ENCODE data around the gene CAT.
"Not testable (repeated sequence)": the region's sequence is repeated elsewhere in the genome, so short reads cannot be mapped to it uniquely, and the experiment has no call there.

Gene CAT

DNA sequence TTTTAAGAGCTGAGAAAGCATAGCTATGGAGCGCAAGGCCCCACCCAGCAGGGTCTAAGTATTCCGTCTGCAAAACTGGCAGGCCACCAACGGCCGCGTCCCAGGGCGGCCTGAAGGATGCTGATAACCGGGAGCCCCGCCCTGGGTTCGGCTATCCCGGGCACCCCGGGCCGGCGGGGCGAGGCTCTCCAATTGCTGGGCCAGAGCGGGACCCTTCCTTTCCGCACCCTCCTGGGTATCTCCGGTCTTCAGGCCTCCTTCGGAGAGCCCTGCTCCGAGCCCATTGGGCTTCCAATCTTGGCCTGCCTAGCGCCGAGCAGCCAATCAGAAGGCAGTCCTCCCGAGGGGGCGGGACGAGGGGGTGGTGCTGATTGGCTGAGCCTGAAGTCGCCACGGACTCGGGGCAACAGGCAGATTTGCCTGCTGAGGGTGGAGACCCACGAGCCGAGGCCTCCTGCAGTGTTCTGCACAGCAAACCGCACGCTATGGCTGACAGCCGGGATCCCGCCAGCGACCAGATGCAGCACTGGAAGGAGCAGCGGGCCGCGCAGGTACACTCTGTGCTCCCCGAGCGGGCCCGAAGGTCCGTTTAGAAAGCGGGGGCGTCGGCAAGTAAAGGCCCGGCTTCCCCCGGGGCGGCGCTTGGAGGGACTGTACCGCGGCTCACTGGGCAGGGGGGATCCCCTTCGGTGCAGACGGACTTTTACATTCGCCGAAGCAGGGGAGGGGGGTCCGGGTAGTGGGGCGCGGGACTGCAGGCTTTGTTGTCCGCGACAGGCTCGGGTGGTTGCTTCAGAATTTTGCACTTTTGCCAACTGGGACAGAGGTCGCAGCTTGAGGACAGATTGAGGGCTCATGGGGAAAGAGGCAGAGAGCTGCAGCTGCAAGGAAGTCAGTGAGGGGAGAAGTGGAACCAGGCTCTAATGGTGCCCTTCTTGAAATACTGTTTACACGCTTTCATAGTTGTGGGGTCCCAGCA, at the start of gene CAT:
CAT (plus strand) TSS at position 406 of the 979 bp plus-strand sequence; CDS start at position 486, 80 bp downstream.
- DNase-seq (ENCODE audit: low read depth, low spot score): peak; percentile 99

DNA sequence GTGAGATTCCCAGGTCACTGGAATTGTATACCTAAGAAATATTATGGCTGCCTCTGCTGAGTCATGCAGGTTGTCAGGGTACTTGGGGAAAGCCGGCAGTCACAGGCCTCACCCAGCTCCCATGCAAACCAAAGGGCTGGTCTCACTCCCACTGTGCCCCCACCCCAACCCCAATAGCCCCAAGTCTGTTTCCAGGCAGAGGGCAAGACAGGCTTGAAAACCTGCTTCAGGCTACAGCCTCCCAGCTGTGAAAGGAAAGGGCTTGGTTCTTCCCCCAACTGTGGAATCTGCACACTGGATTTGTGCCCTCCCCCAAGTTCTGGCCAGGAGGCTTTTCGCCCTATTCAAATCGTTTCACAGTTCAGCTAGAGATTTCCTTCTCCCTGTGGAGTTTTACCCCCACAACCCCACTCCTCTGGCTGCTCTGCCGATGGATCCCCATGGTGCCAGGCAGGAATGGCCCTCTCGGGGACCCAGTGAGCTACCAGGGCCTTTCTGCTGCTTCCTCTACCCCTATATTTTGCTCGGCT, 43.9 kb upstream of the CAT start:
- DNase-seq (ENCODE audit: low read depth, low spot score): no peak

DNA sequence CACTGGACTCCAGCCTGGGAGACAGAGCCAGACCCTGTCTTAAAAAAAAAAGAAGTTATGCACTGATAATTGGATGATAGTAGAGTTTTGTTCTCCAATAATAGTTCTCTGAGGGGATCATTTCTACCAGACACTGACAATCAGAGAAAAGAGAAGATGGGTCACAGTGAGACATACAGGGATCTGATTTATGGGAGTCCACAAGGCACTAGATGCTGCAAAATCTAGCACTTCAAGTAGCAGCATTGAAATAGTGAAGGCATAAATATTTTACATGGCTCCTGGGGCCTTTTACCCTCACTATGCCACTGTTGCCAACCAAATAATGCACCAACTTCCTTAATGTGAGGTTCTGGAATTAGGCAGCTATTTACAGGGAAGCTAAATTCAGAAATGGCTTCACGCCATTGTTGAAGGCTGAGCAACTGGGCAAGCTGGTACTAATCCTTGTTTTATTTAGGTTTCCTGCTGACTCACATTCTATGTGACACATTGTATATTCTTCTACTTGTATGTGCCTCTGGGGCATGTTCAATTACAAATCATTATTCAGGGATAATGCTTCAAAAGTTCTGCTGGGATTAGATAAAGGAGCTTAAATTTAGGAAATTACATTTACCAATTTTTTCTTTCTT, 42.7 kb upstream of the CAT start:
- DNase-seq (ENCODE audit: low read depth, low spot score): peak; percentile 20

DNA sequence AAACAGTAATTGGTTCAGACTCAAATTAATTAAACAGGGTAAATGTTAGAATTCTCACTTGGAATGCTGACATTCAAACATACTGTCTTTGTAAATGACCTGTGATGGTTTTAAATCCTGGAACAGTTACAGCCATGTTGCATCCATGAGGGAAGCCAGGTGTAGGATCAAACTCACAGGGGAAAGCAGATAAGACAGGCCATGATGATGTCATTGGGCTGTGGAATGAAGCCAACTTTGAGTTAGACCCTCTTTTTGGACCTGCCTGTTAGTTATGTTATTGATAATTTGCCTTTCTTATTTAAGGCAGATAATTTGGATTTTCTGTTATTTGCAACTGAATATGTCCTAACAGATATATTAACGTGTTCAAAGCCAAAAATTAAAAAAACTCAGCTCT, 41.6 kb upstream of the CAT start:
- DNase-seq (ENCODE audit: low read depth, low spot score): no peak

DNA sequence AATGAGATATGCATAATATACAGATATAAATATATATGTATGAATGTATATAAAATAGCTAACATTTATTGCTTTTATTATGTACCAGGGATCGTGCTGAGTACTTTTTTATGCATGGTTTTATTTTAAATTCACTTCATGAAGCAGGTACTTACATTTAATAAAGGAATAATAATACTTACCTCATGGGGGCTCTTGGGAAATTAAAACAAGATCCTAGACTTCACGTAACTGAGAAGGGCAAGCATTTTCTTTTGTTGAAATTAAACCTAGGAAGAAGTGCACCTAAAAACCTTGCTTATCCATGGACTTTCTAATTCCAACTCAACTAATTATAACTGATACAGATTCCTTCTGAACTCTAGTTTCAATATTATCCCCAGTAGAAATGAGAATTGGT, 40.9 kb upstream of the CAT start:
- no peak for DNase-seq (ENCODE audit: low read depth, low spot score)

DNA sequence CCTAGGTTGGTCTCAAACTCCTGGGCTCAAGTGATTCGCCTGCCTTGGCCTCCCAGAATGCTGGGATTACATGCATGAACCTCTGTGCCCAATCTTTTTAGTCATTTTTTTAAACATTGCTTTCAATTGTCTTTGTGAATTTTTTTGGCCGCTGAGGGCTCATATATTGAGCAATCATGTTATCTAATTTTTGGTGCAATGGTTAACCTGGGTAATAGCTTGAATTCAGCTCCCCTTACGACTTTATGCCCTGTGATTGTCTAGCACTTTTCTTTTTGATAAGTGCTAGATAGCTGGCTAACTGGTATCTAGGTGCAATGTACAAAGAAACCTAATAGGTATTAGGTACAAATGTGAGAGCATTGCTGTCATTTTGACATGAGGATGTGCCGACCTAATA, 35.3 kb upstream of the CAT start:
- no peak for DNase-seq (ENCODE audit: low read depth, low spot score)

DNA sequence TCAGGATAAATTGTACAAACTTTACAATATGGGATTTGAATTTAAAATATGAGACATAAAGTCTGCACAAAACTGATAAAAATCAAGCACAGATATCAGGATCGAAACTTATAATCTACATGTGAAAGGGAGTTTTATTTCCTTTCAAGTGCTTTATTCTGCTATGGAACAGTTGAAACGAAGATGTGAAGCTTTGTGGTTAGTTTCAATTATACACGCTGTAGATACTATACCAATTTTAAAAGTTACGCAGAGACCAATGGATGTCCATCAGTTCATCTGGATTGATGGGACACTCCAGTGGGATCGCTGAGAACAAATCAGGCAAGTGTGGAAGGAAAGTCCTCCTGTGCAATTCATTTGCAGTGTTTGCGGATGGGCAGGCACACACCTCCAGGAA, 34.5 kb upstream of the CAT start:
- DNase-seq (ENCODE audit: low read depth, low spot score): no peak

DNA sequence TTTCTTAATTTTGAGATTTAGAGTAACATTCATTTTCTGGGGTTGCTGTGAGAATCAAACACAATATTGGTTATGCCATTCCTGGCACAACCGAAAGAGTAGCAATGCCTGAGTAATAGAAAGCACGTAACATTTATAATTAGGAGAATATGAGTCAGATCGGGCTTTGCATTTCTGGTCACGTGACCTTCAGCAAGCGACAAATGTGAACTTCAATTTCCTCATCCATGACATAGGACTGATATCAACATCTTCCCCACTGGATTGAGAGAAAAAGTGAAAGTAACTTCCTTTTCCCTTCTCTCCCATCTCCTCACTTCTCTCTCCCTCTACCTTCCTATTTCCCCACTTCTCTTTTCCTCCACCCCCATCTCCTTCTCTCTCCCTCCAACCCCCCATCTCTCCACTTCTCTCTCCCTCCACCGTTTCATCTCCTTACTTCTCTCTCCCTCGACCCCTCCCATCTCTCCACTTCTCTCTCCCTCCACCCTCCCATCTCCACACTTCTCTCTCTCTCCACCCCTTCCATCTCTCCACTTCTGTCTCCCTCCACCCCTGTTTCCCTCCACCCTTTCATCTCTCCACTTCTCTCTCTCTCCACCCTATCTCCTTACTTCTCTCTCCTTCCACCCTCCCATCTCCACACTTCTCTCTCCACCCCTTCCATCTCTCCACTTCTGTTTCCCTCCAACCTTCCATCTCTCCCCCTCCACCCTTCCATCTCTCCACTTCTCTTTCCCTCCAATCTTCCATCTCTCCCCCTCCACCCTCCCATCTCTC, 33.5 kb upstream of the CAT start:
- DNase-seq (ENCODE audit: low read depth, low spot score): no peak

DNA sequence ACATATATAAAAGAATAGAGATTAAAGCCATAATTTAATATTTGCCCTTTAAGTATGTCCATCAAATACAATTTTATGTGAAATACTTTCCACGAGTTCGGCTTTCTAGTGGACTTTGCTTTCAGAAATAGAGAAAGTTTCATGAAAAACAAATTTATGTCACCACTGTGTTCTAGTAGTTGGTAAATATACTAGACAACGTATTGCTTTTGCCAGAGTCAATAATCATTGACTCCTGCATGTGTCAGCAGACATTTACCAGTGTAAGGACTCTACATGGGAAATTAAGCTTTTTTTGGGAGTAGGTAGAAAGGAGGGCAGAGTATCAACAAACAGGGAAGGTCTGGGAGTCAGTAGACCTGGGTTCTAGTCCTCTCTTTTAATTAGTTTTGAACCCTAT, 32.3 kb upstream of the CAT start:
- DNase-seq (ENCODE audit: low read depth, low spot score): no peak

DNA sequence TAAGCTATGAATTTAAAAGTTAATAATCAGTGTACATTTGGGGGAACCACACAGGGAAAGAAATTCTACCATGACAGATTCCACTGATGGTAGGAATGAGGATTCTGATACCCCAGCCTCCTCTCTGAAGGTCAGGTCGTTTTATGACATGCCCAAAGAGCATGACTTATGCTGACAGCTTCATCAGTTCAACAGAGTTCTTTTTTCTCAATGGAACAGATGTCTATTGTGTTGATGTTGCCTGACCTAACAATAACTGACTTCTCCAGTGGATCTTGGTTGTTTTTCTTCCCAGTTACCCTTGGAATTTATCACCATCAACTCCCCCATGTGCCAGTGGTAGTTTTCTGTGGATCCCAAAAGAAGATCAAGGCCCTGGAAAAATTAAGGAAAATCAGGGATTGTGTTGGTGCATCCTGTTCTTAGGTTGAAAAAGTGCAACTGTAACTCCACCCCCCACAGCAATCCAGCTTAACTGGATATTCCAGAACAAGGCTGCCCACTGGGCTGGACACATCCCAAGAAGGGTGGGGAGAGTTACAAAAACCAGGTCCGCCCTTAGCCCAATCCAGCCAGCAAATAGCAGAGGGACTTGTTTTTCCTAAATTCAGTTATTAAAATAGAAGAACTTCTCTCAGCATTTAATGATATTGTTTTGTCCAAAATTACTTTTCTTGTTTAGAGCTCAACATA, 31.5 kb upstream of the CAT start:
- no peak for DNase-seq (ENCODE audit: low read depth, low spot score)

DNA sequence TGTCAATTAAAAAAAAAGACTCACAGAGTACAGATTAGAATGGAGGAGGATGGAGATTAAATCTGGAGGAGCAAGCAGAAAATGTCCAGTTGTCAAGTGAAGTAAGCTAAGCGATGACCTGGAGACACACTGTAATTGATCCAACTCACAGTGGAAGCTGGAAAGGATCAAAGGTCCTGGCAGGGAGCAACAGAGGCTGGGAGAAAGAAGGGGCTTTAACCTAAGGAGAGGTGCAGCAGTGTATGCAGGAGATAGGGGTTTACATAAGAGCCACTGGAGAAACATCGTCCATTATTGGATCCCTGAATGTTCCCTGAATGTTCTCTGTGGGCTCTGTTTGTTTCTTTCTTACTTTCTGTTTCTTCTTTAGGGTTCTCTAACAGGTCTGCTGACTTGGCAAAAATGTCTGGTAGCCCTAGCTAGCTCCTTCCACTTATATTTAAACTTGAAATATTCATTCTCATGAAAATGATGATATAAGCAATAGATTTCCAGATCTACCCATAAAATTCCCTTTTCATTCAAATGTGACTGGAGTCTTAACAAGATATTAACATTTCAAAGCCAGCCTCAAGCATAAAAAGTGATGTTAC, 30.1 kb upstream of the CAT start:
- no peak for DNase-seq (ENCODE audit: low read depth, low spot score)

DNA sequence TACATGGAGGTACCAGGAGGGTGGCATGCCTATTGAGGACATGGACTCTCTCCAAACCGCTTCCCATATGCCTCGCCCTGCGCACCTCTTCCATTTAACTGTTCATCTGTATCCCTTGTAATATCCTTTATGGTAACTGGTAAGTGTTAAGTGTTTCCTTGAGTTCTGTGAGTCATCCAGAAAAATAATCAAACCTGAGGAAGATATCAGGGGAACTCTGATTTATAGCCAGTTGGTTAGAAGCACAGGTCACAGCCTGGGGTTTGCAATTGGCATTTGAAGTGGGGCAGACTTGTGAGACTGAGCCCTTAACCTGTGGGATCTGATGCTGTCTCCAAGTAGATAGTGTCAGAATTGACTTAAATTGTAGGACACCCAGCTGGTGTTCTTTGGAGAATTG, 27.6 kb upstream of the CAT start:
- DNase-seq (ENCODE audit: low read depth, low spot score): no peak

DNA sequence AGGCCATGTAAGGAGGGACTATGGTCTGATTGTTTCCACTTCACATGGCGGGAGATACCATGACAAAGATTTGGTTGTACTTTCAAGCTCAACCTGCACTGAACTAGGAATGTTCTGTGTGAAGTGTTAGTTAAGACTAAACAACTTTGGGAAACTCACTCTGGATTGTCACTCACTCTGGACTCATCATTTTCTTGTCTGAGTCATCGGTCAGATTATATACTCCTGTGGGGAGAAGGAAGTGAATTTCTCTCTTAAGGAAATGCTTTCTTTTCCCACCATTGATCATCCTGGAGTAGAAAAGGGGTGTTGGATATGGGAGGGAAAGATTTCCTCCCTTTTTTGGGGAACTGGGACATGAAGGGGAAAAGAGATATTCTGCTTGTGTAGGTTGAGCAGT, 26.9 kb upstream of the CAT start:
- no peak for DNase-seq (ENCODE audit: low read depth, low spot score)

DNA sequence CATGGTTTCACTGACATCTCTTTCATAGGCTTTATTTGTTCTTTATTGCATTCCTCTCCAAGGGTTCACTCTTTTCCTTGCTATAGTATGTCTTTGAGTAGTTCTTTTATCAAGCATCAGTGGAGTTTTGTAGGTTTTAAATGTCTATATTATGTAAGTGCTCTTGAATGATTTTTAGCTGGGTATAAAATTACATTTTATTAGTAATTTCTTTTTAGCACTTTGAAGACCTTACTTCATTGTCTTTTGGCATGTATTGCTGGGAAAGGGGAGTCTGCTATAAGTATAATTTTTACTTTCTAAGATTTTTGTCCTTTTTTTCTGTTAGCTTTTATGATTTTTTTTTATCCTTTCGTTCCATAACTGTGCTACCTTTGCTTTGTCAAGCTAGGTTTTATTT, 25.5 kb upstream of the CAT start:
- no peak for DNase-seq (ENCODE audit: low read depth, low spot score)

DNA sequence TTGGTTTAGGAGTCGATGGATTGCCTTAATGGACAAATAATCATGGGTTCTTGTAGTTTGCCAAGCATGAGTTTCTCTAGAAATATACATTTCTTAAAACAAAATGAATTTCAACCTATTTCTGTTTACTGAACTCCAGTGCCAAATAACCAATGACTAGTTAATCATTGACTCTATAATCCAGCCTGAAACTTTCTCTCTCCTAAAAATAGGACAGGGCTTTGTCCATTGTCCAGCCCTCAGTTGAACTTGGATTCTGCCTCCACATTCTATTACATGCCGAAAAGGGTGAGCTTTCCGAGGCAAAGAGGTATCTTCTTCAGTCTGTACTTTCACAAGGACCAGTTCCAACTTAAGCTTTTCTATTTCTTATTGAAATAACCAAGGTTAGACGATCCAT, 23.2 kb upstream of the CAT start:
- DNase-seq (ENCODE audit: low read depth, low spot score): no peak

DNA sequence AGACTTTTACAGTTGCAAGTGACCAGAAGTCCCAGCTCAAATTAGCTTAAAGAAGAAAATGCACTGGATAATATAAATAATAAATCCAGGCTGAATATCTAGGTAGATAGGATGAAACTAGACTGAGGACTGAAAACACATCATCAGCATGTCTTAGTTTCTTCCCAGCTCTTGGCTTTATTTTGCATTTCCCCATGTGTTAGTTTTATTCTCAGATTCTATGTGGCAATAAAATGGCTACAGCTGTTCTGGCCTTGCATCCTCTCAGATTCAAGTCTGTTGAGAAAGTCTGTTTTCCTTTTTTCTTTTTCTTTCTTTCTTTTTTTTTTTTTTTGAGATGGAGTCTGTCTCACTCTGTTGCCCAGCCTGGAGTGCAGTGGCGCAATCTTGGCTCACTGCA, 22.6 kb upstream of the CAT start:
- DNase-seq (ENCODE audit: low read depth, low spot score): no peak

DNA sequence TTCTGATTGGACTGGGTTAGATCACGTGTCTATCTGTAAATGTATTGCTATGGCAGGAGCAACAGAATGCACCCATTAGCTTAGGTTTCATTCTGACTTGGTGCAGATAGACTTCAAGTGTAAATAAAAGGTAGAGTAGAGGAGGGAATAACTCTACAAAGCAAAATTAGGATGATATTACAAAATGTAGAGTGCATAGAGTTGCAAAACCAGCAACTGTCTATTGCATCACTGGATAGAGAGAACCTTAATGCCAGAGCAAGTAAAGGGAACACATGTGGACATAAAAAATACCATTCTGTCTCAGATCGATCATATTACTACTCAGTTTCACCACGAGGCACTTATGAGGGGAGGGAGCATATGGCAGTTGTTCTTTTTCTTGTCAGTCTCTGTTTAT, 22.0 kb upstream of the CAT start:
- DNase-seq (ENCODE audit: low read depth, low spot score): no peak

DNA sequence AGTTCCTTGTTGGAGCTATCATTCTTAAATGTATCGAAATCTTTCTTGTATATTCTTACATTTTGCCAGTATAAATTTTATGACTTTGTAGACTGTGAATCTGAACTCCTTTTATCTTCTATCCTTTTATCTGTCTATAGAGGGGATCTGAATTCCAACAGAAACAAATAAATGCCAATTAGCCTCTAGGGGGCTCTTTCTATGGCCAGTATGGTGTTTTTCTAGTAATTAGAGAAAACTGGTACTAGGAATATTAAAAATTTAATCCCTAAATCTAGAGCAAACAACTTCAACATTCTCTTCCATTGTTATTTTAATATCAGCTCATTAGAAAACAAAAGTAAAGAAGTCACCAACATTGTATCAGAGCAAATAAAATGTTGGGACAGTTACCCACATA, 21.5 kb upstream of the CAT start:
- no peak for DNase-seq (ENCODE audit: low read depth, low spot score)

DNA sequence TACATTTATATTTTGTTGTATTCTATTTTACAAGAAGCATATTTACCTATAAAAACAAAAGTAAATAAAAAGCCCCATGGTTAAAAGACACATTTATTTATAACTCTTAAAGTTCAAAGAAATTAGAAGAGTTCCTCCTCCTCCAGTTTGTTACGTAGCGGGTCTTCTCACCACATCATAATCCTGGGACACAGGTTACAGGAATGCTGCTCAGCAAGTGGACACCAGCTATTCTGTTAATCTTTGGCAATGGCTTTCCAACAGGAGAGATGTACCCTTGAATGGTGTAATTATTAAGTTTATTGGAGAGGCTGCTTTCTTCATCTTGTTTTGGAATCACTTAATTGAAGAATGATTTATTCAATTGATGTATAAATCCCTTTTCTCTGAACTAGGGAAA, 19.6 kb upstream of the CAT start:
- no peak for DNase-seq (ENCODE audit: low read depth, low spot score)

DNA sequence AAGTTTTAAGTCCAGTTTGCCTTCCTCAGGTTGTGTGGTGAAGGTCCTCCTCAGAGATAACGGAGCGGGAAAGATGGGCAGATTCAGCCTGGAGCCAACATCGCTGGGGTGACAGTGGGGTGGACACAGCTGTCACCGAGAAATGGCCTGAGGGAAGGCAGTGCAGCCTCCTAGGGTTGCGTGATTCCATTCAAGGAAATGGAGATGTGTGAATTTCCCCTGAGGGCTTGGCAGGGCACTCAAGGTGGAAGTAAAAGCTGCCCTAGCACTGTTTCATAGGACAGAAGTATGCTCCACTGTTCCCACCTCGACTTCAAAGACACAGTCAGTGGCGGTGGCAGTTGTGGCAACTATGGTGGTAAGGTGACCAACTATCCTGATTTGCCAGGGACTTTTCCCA, 15.4 kb upstream of the CAT start:
- DNase-seq (ENCODE audit: low read depth, low spot score): no peak

DNA sequence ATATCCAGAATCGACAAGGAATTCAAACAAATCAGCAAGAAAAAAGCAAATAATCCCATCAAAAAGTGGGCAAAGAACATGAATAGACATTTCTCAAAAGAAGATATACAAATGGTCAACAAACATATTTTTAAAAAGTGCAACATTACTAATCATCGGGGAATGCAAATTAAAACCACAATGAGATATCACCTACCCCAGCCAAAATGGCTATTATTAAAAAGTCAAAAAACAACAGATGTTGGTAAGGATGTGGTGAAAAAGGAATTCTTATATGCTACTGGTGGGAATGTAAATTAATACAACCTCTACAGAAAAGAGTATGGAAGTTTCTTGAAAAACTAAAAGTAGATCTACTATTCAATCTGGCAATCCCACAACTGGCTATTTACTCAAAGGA, 13.9 kb upstream of the CAT start:
- DNase-seq (ENCODE audit: low read depth, low spot score): not testable (repeated sequence)
